DMS153 (cell line): ENCODE data around the gene ANKZF1.
"Not testable (repeated sequence)": the region's sequence is repeated elsewhere in the genome, so short reads cannot be mapped to it uniquely, and the experiment has no call there.

Experiments used
- DNase-seq: peaks from one replicate; lab custom pipeline; 2025; lab: John Stamatoyannopoulos, UW

Gene ANKZF1

GRCh38 chr2:219254590-219255201, 25.1 kb downstream of the ANKZF1 start:
- DNase-seq, result no peak

DNA sequence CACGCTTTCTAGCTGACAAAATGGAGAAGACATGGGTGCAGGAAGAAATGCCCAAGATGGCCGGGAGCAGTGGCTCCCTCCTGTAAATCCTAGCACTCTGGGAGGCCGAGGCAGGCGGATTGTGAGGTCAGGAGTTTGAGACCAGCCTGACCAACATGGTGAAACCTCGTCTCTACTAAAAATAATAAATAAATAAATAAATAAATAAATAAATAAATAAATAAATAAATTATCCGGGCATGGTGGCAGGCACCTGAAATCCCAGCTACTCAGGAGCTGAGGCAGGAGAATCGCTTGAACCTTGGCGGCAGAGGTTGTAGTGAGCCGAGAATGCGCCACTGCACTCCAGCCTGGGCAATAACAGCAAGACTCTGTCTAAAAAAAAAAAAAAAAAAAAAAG, 29.3 kb downstream of the ANKZF1 start:
- DNase-seq, result not testable (repeated sequence)

DNA sequence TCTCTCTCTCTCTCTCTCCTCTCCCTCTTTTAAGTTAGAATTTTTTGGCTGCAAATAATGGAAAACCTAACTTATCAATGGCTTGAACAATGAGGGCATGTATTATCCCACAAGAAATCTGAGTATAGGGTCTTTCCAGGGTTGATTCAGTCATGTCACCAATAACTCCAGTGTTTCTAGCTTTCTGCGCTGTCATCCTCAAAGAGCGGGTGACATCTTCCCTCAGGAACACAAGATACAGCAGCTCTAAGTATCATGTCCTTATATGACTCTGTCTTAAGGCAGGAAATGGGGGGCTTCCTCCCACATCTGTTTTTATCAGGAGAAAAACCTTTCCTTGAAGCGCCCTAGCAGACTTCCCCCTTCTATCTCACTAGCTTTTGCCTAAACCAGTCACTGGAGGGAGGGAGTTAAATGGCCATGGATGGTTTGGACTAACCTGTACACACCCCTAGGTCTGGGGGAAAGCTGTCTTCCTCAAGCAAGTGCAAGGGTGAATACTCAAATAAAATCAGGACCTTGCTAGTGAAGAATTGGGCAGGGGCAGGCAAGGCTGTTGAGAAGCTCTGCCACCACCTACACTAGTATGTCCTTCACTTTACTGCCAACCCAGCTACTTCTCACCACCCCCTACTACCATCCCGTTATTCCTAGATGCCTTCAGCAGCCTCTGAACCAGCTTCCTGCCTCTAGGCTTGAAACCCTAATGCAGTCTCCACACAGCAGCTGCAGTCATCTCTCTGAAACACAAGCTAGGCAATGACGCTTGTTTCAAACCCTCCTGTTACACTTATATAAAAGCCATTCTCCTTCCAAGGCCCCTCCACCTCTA, 31.6 kb downstream of the ANKZF1 start:
- DNase-seq, result no peak

- no peak for DNase-seq
These were observed 36.6 kb downstream of the ANKZF1 start for GRCh38 chr2:219266232-219266631.

DNA sequence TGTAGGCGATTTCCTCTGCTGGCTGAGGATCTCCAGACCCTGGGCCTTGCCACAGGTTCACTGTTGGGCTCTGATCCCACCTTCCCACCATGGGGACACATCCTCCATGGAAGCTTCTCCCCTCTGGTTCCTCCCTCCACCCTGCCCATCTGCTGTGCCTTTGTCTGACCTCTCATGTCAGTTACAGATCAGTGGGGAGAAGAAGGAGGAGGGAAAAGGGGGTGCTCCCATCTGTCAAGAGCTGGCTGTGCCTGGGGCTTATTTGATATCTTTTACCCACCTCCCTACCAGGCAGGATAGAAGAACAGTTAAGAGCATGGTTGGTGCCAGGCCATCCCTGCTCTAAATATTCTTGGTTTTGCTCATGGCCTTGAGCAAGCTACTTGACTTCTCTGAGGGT, 37.3 kb downstream of the ANKZF1 start:
- DNase-seq, result no peak

- DNase-seq, result no peak
These were observed 38.7 kb downstream of the ANKZF1 start for GRCh38 chr2:219268294-219268693.

GRCh38 chr2:219269362-219270054, 39.9 kb downstream of the ANKZF1 start:
- DNase-seq, result peak; percentile 53

- DNase-seq, result no peak
These were observed 40.4 kb downstream of the ANKZF1 start for GRCh38 chr2:219270055-219270372.

DNA sequence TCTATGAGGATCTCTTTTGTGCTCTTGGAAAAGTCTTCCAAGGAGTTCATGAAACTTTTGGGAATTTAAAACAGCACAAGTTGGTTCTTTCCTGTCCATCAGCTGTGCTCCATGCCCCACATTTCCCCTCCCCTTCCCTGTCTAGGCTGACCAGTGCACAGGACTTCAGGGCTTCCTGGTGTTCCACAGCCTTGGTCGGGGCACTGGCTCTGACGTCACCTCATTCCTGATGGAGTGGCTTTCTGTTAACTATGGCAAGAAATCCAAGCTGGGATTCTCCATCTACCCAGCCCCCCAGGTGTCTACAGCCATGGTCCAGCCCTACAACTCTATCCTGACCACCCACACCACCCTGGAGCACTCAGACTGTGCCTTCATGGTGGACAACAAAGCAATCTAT, 41.4 kb downstream of the ANKZF1 start:
- no peak for DNase-seq

DNA sequence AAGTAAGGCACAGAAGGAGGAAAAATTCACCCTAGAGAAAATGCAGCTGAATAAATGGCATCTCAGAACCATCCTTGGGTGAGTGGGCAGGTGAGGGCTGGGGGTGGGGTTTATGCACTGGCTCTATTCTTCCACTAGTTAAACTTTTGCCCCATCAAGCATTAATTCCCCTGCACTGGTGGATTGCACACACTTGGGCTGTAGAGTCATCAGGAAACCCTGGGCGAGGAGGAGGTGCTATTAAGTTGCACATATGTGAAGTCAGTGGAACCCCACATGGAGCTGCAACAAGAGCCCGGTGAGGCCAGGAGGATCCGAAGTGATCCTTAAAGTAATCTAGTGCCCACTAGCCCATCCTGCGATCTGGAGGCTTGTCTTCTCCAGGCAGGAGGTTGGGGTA, 42.8 kb downstream of the ANKZF1 start:
- no peak for DNase-seq

DNA sequence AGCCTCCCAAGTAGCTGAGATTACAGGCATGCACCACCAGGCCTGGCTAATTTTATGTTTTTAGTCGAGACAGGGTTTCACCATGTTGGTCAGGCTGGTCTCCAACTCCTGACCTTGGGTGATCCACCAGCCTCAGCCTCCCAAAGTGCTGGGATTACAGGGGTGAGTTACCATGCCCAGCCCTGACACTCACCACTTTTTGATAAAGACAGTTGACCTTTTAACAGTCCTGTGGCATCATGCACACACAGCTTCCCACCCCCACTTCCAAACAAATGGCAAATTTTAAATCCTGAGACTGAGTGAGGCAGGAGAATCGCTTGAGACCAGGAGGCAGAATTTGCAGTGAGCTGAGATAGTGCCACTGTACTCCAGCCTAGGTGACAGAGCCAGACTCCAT, 43.4 kb downstream of the ANKZF1 start:
- no peak for DNase-seq

DNA sequence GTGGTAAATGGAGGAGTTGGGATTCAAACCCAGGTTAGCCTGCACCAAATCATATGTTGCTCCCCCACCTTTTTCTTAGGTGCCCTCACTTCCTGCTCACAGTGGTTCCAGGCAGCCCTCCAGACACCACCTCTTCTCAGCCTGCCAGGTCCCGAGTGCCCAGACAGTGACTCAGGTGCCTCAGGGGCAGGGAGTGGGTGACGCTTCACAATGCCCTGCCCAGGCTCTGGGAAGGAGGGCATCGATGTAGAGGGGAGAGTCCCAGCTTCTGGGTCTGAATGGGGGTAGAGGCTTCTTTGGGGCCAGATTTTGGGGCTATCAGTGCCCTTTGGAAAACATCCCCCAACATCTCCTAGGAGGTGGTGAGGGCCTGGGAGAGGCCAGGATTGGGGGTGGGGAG, 44.3 kb downstream of the ANKZF1 start:
- DNase-seq, result no peak

DNA sequence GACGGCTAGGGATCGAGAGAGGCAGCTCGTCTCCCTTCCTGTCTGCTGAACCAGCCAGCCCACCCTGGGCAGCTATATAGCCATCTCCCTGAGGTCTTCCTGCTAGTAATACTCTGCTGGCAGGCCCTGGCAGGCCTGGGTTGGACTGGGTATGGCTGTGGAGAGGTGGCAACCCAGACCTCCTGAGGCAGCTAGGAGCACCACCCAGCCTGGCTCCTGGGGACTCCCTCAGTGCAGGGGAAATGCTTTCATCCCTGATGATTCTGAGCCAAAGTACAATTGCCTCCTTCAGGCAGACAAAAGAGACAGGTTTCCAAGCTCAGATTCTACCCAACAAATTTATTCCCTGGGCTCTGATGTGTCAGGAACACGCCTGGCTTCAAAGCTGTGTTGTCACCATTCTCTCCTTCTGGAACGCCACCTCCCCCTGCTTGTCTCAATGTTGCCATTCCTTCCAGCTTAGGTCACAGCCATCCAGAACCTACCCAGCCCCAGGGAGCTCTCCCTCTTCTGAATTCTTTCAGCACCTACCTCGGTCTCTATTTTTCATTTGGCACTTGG, 44.8 kb downstream of the ANKZF1 start:
- DNase-seq, result no peak

DNA sequence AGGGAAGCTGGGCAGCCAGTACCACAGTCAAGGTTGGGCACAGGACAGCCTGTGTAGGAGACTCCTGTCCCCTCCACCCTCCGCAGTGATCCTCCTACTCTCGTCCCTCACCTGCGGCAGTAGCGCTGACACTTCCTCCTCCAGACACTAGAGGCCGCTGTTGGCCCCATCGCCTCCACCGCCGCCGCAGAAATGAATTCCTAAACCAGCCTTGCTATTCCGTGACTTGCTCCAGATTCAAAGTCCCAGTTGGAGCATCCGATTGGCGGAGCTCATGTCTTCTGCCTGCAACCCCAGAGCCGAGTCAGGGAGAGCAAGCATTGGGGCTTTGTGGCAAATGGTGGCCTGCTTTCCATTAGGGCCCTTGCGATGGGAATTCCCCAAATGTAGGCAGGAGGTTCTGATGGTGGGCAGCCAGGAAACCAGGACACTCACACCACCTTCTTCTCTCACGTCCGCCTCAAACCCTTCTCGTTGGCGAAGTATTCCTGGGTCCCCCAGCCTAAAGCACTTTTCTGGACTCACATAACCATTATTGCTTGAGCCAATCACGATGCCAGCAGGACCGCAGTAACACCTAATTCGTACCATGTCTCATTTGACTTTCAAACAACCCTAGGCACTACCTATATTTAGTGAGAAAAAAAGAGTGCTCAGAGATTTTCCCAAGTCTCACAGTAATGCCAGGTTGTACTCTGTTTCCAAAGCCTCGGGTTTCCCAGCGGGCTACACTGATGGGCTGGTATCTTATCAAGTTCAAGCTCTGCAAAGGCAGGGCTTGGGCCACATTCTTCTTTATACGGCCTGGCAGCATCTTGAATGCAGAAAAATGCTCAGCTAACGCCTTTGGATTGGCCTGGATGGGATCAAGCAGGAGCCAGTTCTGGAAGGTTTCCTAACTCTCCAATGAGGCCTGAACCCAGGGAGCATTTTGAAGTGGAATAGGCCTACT, 48.4 kb downstream of the ANKZF1 start:
- DNase-seq, result peak; percentile 67

- DNase-seq, result no peak
These were observed 49.1 kb downstream of the ANKZF1 start for GRCh38 chr2:219278655-219279150.

DNA sequence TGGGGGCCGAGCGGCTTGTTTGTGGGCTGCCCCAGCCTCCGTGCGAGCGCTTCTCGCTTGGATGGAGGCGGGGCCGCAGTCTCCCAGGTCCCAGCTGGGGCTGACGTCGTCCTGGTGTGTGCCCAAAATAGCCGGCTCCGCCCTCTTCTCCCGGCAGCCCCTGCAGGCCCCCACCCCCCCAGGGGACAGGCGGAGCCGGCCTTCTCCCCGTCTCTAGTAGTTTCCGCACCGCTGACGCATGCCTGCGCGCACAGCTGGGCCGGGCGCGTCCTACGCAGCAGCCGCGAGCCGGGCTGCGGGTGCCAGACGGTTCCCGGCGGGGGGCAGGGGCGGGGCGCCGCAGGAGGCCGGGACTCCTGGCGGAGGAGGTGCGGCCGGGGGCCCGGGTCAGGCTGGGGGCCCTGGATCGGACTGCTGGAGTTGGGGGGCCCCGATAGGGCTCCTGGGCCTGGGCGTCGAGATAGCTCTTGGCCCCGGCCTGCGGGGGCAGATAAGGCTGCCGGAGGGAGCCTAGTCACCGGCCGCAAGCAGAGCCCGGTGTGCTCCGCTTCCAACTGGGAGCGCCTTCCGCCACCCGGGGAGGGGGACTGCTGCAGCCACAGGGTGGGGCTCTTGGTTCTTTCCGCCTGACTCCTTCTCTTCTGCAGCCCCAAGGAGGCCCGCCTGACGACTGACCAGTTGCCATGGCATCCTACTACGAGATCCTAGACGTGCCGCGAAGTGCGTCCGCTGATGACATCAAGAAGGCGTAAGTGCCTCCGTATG, 49.7 kb downstream of the ANKZF1 start, which contains the start of gene DNAJB2:
TSS of gene DNAJB2 (plus strand) at position 216 of the 765 bp plus-strand sequence. CDS start at position 684, 468 bp downstream.
- DNase-seq, result peak; percentile 95

DNA sequence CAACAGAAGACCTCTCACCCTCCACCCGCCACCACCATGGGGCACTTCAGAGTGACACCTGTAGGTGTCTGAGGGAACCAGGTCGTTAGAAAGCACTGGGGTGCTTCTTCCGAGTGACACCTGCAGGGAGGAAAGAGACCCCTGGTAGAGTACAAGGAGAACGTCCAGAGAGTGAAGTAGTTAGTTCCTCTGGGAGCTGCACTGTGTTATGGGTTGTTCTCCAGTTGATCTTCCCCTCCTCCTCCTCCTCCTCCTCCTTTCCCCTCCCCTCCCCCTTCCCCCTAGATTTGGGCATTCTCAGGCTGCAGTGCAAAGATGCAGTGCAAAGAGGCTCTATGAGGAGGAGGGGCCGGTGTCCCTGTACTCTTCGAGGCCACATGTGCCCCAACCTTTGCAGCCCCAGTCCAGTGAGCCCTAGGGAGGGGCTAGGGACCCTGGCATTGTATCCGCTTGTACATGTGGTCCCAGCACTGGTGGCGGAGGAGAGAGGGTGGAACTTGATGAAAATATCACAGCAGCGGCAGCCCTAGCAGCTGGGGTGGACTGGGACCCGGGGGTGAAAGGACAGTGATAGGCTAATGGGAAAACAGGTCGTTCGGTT, 50.4 kb downstream of the ANKZF1 start:
- DNase-seq, result no peak

DNA sequence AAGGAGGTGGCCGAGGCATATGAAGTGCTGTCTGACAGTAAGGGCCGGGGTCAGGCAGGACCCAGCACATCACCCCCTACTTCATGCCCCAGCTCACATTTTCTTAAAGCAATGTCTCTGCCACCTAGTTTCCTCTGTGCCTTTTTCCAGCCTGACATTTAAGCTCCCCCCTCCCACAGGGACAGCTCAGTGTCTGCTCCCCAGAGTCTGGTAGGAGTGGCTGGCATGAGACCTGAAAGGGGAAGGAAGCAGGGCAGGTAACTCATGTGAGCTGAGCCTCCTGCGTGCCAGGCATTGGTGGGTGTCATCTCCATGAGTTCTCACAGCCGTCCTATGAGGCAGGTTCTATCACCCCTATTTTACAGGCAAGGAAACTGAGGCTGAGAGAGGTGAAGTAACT, 51.0 kb downstream of the ANKZF1 start:
- no peak for DNase-seq

DNA sequence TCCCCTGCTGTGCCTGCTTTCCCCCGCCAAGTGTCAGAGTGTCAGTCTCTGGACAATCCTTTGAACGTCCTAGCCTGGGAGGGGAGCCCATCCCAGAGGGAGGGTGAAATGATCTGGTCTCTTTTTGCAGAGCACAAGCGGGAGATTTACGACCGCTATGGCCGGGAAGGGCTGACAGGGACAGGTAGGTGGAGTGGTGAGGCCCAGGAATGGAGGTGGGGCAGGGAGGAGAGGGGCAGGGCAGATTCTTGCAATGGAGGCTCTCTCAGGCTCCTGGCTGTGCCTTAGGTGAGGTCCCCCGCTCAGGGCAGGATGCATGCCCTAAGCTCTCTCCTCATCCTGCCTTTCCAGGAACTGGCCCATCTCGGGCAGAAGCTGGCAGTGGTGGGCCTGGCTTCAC, 52.0 kb downstream of the ANKZF1 start:
- DNase-seq, result no peak

GRCh38 chr2:219282375-219282774, 52.8 kb downstream of the ANKZF1 start:
- DNase-seq, result no peak
